HCT116 (cell line): ENCODE measurements around the gene TOX2. TPM values are rescaled to one million over a fixed set of nuclear protein-coding genes. Genes with fewer than 3 reads are reported as not detected.

Experiments used
- ATAC-seq: fragments of 200-7000 bp; cut with Tn5 transposase; 2 replicates; pipeline ENCODE4 v1.9.1; 2020; ENCODE audit warnings: mild to moderate bottlenecking, moderate library complexity
- BruUV-seq: library from RNA; stranded (reverse); fragments of 400-500 nt; replicated peaks from 2 replicates; lab custom pipeline; 2021; lab: Mats Ljungman, UMichigan
- CTCF ChIA-PET: fragments of 300-600 bp; sonication (Branson Sonifier 250); formaldehyde crosslinking; loops from one replicate; lab custom pipeline; 2021; ENCODE audit warnings: antibody characterized with exemption; lab: Charles Lee
- POLR2A ChIA-PET: fragments of 300-600, 350-600 bp; sonication (Branson Sonifier 250); formaldehyde crosslinking; loops from one replicate; lab custom pipeline; 2021; ENCODE audit warnings: antibody characterized with exemption; lab: Charles Lee
- RAD21 ChIA-PET, 2 experiments: fragments of 300-600 bp; sonication (Branson Sonifier 250); formaldehyde crosslinking; loops; one replicate each; lab custom pipeline; 2023; ENCODE audit warnings: low total read pairs in 2 of 2; ENCODE audit not compliant: uncharacterized antibody in 2 of 2, unreplicated experiment in 2 of 2, low non-redundant PET in 1 of 2; lab: Charles Lee
- DNase-seq: peaks from one replicate; pipeline ENCODE4 v3.0.0-alpha.2; 2010; ENCODE audit warnings: low read depth, low spot score
- H2AFZ ChIP-seq: fragments of 200-600 bp; shearing (Covaris generic), sonication (generic); 2 replicates; pipeline ENCODE4 v1.6.1; 2017; ENCODE audit warnings: low read depth, mixed run types, mixed read lengths, antibody characterized with exemption, low read length; ENCODE audit not compliant: poor library complexity, severe bottlenecking
- H3K27ac ChIP-seq: 2 replicates; pipeline ENCODE4 v1.5.1; 2012; ENCODE audit warnings: low read depth, low read length
- H3K27me3 ChIP-seq: fragments of 200-600 bp; sonication (generic); 2 replicates; pipeline ENCODE4 v1.6.1; 2016; ENCODE audit warnings: mixed run types, low read length, mixed read lengths; ENCODE audit not compliant: insufficient read depth
- H3K36me3 ChIP-seq, 2 experiments: fragments of 200-500 bp in 1 of 2; fragments of 200-600 bp in 1 of 2; sonication (Bioruptor generic) in 1 of 2; sonication (generic) in 1 of 2; 2 replicates each; pipeline versions ENCODE4 v1.5.1 to v1.6.1; 2014 to 2016; ENCODE audit warnings: low read length in 2 of 2, inconsistent platforms in 1 of 2, mixed read lengths in 1 of 2, mixed run types in 1 of 2; ENCODE audit not compliant: insufficient read depth in 2 of 2, control insufficient read depth in 1 of 2
- H3K4me1 ChIP-seq, 2 experiments: fragments of 200-600 bp in 1 of 2; sonication (generic) in 1 of 2; 2 replicates each; pipeline versions ENCODE4 v1.5.1 to v1.6.1; 2012 to 2017; ENCODE audit warnings: low read length in 2 of 2, inconsistent platforms in 1 of 2, mild to moderate bottlenecking in 1 of 2, mixed read lengths in 1 of 2, mixed run types in 1 of 2, moderate library complexity in 1 of 2; ENCODE audit not compliant: insufficient read depth in 2 of 2, control insufficient read depth in 1 of 2
- H3K4me2 ChIP-seq: fragments of 200-600 bp; sonication (generic); 2 replicates; pipeline ENCODE4 v1.6.1; 2017; ENCODE audit warnings: mixed run types, low read length, mixed read lengths
- H3K4me3 ChIP-seq, 2 experiments: fragments of 200-600 bp in 1 of 2; sonication (generic) in 1 of 2; replicated peaks in 1 of 2; 2 replicates each; pipeline ENCODE4 v1.5.1; 2011 to 2016; ENCODE audit warnings: low read length in 2 of 2, control low read depth in 1 of 2, low read depth in 1 of 2, mild to moderate bottlenecking in 1 of 2, mixed read lengths in 1 of 2, mixed run types in 1 of 2
- H3K79me2 ChIP-seq: fragments of 200-600 bp; sonication (generic); 2 replicates; pipeline ENCODE4 v1.6.1; 2017; ENCODE audit warnings: mild to moderate bottlenecking, mixed run types, low read length, moderate library complexity, mixed read lengths; ENCODE audit not compliant: insufficient read depth
- H3K9ac ChIP-seq: fragments of 200-600 bp; sonication (generic); 2 replicates; pipeline ENCODE4 v1.6.1; 2016; ENCODE audit warnings: low read length, mixed read lengths
- H3K9me2 ChIP-seq: fragments of 200-600 bp; sonication (generic), shearing (Covaris generic); 2 replicates; pipeline ENCODE4 v1.6.1; 2017; ENCODE audit warnings: mixed run types, mild to moderate bottlenecking, moderate library complexity; ENCODE audit not compliant: insufficient read depth
- H3K9me3 ChIP-seq, 2 experiments: fragments of 200-500 bp in 1 of 2; fragments of 200-600 bp in 1 of 2; sonication (Bioruptor generic) in 1 of 2; sonication (generic) in 1 of 2; 2 replicates each; pipeline ENCODE4 v1.6.1; 2014 to 2017; ENCODE audit warnings: low read length in 2 of 2, mixed read lengths in 2 of 2, inconsistent platforms in 1 of 2, low read depth in 1 of 2, mild to moderate bottlenecking in 1 of 2, mixed run types in 1 of 2, moderate library complexity in 1 of 2; ENCODE audit not compliant: control insufficient read depth in 1 of 2, insufficient read depth in 1 of 2
- H4K20me1 ChIP-seq: fragments of 200-600 bp; sonication (generic), shearing (Covaris generic); 2 replicates; pipeline ENCODE4 v1.6.1; 2017; ENCODE audit warnings: mixed run types, mild to moderate bottlenecking, moderate library complexity; ENCODE audit not compliant: insufficient read depth
- ATF3 ChIP-seq: IDR thresholded peaks from 2 replicates; pipeline ENCODE4 v1.6.1; 2012
- CEBPB ChIP-seq: IDR thresholded peaks from 2 replicates; pipeline ENCODE4 v1.6.1; 2012; ENCODE audit warnings: low read depth
- EGR1 ChIP-seq: IDR thresholded peaks from 2 replicates; pipeline ENCODE4 v1.6.1; 2012; ENCODE audit warnings: low read depth
- EZH2 ChIP-seq: fragments of 200-600 bp; sonication (generic); IDR thresholded peaks from 2 replicates; pipeline ENCODE4 v1.6.1; 2017; ENCODE audit warnings: antibody characterized with exemption, mixed run types
- JUND ChIP-seq: IDR thresholded peaks from 2 replicates; pipeline ENCODE4 v1.6.1; 2012
- MAX ChIP-seq: IDR thresholded peaks from 2 replicates; pipeline ENCODE4 v1.6.1; 2012
- POLR2A ChIP-seq: IDR thresholded peaks from 2 replicates; pipeline ENCODE4 v1.7.0; 2011; ENCODE audit warnings: borderline replicate concordance; ENCODE audit not compliant: insufficient read depth, insufficient read length; ENCODE audit errors: extremely low read depth
- RAD21 ChIP-seq: IDR thresholded peaks from 2 replicates; pipeline ENCODE4 v1.6.1; 2012; ENCODE audit warnings: low read depth, mild to moderate bottlenecking
- SIN3A ChIP-seq: IDR thresholded peaks from 2 replicates; pipeline ENCODE4 v1.6.1; 2012; ENCODE audit warnings: low read depth
- SP1 ChIP-seq: IDR thresholded peaks from 2 replicates; pipeline ENCODE4 v1.6.1; 2012; ENCODE audit warnings: low read depth
- SRF ChIP-seq: IDR thresholded peaks from 2 replicates; pipeline ENCODE4 v1.6.1; 2012; ENCODE audit warnings: low read depth
- TCF7L2 ChIP-seq: IDR thresholded peaks from 2 replicates; pipeline ENCODE4 v1.7.0; 2011; ENCODE audit warnings: borderline replicate concordance, inconsistent platforms; ENCODE audit not compliant: insufficient read depth, insufficient read length; ENCODE audit errors: extremely low read depth
- YY1 ChIP-seq: IDR thresholded peaks from 2 replicates; pipeline ENCODE4 v1.6.1; 2011; ENCODE audit warnings: low read length, low read depth, moderate library complexity, mild to moderate bottlenecking; ENCODE audit not compliant: insufficient replicate concordance; ENCODE audit errors: extremely low read depth
- ZFX ChIP-seq: fragments of 450-650 bp; IDR thresholded peaks from 2 replicates; pipeline ENCODE4 v1.6.1; 2017
- ZNF274 ChIP-seq: fragments of 200-500 bp; sonication (Bioruptor generic); IDR thresholded peaks from 2 replicates; pipeline ENCODE4 v1.6.1; 2014; ENCODE audit warnings: mild to moderate bottlenecking, low read depth, low read length, inconsistent platforms
- intact Hi-C: fragments of 100-400 bp; cut with micrococcal nuclease; formaldehyde crosslinking; loops from 2 replicates; pipeline ENCODE4 v1.10.0; 2022
- total RNA-seq: library from RNA; stranded (reverse); gene quantifications from one replicate; pipeline ENCODE4 v1.2.1, GENCODE V29; 2021; ENCODE audit not compliant: unreplicated experiment
- TF ChIP-seq, protein P1 (sequence below), 3 experiments: fragments of 200-600 bp in 1 of 3; sonication (generic) in 1 of 3; IDR thresholded peaks in 2 of 3; conservative IDR thresholded peaks in 1 of 3; 2 replicates each; pipeline ENCODE4 v1.5.1; 2012 to 2017; ENCODE audit warnings: low read depth in 2 of 3, low read length in 2 of 3, antibody characterized with exemption in 1 of 3, borderline replicate concordance in 1 of 3, control low read depth in 1 of 3, mild to moderate bottlenecking in 1 of 3, mixed read lengths in 1 of 3, mixed run types in 1 of 3, moderate library complexity in 1 of 3; ENCODE audit not compliant: insufficient read depth in 1 of 3
- TF ChIP-seq, protein P2 (sequence below): IDR thresholded peaks from 2 replicates; pipeline ENCODE4 v1.6.1; 2012; ENCODE audit warnings: low read depth

The TOX2 gene
- total RNA-seq, 1 experiment from 2014 or later = 39.6 TPM

DNA sequence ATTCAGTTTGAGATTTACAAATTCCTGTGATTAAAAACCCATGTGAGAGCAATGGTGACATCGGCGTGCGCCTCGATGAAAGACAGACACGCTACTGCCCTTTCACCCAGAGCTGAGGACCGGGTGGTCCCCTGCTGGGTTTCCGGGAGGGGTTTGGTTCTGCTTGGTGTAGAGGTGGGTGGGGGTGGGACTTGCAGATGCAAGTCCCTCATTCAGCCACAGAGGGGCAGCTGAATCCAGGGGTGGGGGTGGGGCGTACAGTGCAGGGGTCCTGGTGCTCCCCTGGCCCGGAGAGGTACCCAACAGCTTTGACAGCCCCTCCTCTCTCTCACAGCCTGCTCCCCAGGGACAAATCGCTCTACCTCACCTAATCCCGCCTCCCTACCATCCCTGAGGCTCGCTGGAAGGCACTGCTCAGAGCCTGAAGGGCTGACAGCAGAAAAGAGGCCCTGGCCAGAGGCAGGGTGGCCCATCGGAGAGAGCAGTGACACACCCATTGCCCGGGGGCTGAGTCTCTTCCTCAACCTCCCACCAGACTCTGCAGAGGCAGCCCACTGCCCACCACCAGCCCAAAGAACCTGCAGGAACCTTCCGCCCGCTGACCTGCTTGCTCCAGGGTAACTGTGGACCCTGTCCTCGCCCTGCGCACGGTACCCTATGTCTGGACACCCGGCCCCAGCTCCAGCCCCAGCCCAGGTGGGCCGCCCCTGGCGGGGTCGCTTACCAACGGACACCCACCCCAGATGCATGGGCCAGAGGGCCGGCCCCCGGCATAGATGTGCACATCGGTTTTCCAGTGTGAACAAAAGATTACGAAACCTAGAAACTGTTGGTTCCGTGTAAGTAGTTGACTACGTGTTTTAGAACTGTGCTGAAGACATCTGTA is 153.9 kb downstream of the TOX2 start:
- ChIA-PET CTCF (no interaction called here), RAD21 (no interaction called here)
- no TSS peak for BruUV-seq
- Histone ChIP-seq H3K4me2 (no peak overlapping the region), H2AFZ (no peak overlapping the region), H3K27me3 (no peaks in the 10 kb centered on the region), H3K9me2 (no peaks in the 10 kb centered on the region), H3K36me3 (no peaks in the 10 kb centered on the region)
- ATAC-seq = no peak
- TF ChIP-seq POLR2A (no peak), ATF3 (no peak), JUND (no peak), ZNF274 (no peak), CEBPB (no peak), EGR1 (no peak), RAD21 (no peak), SRF (no peak), MAX (no peak), YY1 (no peak), SP1 (no peak), TCF7L2 (no peak), ZFX (no peak), EZH2 (no peak), SIN3A (no peak)
- TF ChIP-seq, protein P1, sequence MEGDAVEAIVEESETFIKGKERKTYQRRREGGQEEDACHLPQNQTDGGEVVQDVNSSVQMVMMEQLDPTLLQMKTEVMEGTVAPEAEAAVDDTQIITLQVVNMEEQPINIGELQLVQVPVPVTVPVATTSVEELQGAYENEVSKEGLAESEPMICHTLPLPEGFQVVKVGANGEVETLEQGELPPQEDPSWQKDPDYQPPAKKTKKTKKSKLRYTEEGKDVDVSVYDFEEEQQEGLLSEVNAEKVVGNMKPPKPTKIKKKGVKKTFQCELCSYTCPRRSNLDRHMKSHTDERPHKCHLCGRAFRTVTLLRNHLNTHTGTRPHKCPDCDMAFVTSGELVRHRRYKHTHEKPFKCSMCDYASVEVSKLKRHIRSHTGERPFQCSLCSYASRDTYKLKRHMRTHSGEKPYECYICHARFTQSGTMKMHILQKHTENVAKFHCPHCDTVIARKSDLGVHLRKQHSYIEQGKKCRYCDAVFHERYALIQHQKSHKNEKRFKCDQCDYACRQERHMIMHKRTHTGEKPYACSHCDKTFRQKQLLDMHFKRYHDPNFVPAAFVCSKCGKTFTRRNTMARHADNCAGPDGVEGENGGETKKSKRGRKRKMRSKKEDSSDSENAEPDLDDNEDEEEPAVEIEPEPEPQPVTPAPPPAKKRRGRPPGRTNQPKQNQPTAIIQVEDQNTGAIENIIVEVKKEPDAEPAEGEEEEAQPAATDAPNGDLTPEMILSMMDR (IDR thresholded peaks at IDR 0.05 in 2 of 3, conservative IDR thresholded peaks at IDR 0.05 in 1 of 3; ENCODE audit: borderline replicate concordance in 1 of 3, insufficient read depth in 1 of 3, low read depth in 2 of 3, low read length in 2 of 3) = no peak
- TF ChIP-seq, protein P2, sequence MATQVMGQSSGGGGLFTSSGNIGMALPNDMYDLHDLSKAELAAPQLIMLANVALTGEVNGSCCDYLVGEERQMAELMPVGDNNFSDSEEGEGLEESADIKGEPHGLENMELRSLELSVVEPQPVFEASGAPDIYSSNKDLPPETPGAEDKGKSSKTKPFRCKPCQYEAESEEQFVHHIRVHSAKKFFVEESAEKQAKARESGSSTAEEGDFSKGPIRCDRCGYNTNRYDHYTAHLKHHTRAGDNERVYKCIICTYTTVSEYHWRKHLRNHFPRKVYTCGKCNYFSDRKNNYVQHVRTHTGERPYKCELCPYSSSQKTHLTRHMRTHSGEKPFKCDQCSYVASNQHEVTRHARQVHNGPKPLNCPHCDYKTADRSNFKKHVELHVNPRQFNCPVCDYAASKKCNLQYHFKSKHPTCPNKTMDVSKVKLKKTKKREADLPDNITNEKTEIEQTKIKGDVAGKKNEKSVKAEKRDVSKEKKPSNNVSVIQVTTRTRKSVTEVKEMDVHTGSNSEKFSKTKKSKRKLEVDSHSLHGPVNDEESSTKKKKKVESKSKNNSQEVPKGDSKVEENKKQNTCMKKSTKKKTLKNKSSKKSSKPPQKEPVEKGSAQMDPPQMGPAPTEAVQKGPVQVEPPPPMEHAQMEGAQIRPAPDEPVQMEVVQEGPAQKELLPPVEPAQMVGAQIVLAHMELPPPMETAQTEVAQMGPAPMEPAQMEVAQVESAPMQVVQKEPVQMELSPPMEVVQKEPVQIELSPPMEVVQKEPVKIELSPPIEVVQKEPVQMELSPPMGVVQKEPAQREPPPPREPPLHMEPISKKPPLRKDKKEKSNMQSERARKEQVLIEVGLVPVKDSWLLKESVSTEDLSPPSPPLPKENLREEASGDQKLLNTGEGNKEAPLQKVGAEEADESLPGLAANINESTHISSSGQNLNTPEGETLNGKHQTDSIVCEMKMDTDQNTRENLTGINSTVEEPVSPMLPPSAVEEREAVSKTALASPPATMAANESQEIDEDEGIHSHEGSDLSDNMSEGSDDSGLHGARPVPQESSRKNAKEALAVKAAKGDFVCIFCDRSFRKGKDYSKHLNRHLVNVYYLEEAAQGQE = no peak
- TF ChIP-seq, all 23 proteins: peak for 0
- H3K79me2 ChIP-seq = no peaks in the 10 kb centered on the region
- no peak overlapping the region for H3K4me3 ChIP-seq
- intact Hi-C loops = no loop called here
- POLR2A ChIA-PET = no interaction called here
- no peak for DNase-seq
- H3K27ac ChIP-seq = no peak overlapping the region
- H3K4me1 ChIP-seq = no peaks in the 10 kb centered on the region
- no peak overlapping the region for H3K9ac ChIP-seq
- H4K20me1 ChIP-seq = no peaks in the 10 kb centered on the region
- no peaks in the 10 kb centered on the region for H3K9me3 ChIP-seq
